OCI-LY3 (cell line): ENCODE results near the gene DYRK1A.

ENCODE experiments used
- H2AFZ ChIP-seq: fragments of 200-600, 300-600 bp; shearing (Covaris generic); 2 replicates; pipeline ENCODE4 v1.6.0; 2014; ENCODE audit warnings: antibody characterized with exemption, low read depth, low read length
- H3K27ac ChIP-seq: fragments of 200-600, 300-600 bp; sonication (generic); 2 replicates; pipeline ENCODE4 v1.5.1; 2014; ENCODE audit warnings: mild to moderate bottlenecking, low read length, moderate library complexity, mixed read lengths
- H3K27me3 ChIP-seq: fragments of 200-600, 300-600 bp; sonication (generic); 2 replicates; pipeline ENCODE4 v1.6.1; 2014; ENCODE audit warnings: low read depth, low read length, mixed read lengths
- H3K36me3 ChIP-seq: fragments of 200-600, 300-600 bp; sonication (generic); replicated peaks from 2 replicates; pipeline ENCODE3; 2014; ENCODE audit warnings: low read depth, low read length, mixed read lengths
- H3K4me1 ChIP-seq: fragments of 300-600, 200-600 bp; sonication (generic); 2 replicates; pipeline ENCODE4 v1.6.1; 2014; ENCODE audit warnings: low read length, mixed read lengths
- H3K4me2 ChIP-seq: fragments of 200-600, 300-600 bp; sonication (generic); 2 replicates; pipeline ENCODE4 v1.6.1; 2014; ENCODE audit warnings: low read length, mixed read lengths
- H3K4me3 ChIP-seq: fragments of 300-600, 200-600 bp; sonication (generic); 2 replicates; pipeline ENCODE4 v1.5.1; 2014; ENCODE audit warnings: antibody characterized with exemption, mild to moderate bottlenecking, low read length, moderate library complexity
- H3K79me2 ChIP-seq: fragments of 300-600, 200-600 bp; shearing (Covaris generic); 2 replicates; pipeline ENCODE4 v1.6.1; 2014; ENCODE audit warnings: mild to moderate bottlenecking, low read length, mixed read lengths
- H3K9ac ChIP-seq: fragments of 300-600, 200-600 bp; shearing (Covaris generic); 2 replicates; pipeline ENCODE4 v1.6.0; 2014; ENCODE audit warnings: mild to moderate bottlenecking, low read length, moderate library complexity
- H3K9me3 ChIP-seq: fragments of 200-600, 300-600 bp; shearing (Covaris generic); 2 replicates; pipeline ENCODE4 v1.6.1; 2014; ENCODE audit warnings: low read length, mixed read lengths; ENCODE audit not compliant: insufficient read depth
- H4K20me1 ChIP-seq: fragments of 200-600, 300-600 bp; sonication (generic); 2 replicates; pipeline ENCODE4 v1.6.1; 2016; ENCODE audit warnings: low read length, mixed read lengths; ENCODE audit not compliant: insufficient read depth
- CTCF ChIP-seq: fragments of 200-600, 300-600 bp; sonication (generic); IDR thresholded peaks from 2 replicates; pipeline ENCODE4 v1.5.1; 2014; ENCODE audit warnings: antibody characterized with exemption, low read length, low read depth
- EZH2phosphoT487 ChIP-seq: fragments of 200-600 bp; shearing (Covaris generic); IDR thresholded peaks from 2 replicates; pipeline ENCODE4 v1.6.1; 2018; ENCODE audit warnings: antibody characterized with exemption, mixed run types, low read depth

DYRK1A gene

GRCh38 chr21:37529649-37530048 is 163.1 kb downstream of the DYRK1A start:
- Histone ChIP-seq H3K27ac (no peak overlapping the region), H3K4me1 (peaks cover 15% of the 10 kb centered on the region), H3K27me3 (no peaks in the 10 kb centered on the region), H3K4me3 (no peak overlapping the region), H2AFZ (no peak overlapping the region), H3K79me2 (no peaks in the 10 kb centered on the region), H3K36me3 (no peaks in the 10 kb centered on the region), H3K9ac (no peak overlapping the region), H3K4me2 (no peak overlapping the region), H4K20me1 (no peaks in the 10 kb centered on the region), H3K9me3 (no peaks in the 10 kb centered on the region)
- no peak for TF ChIP-seq CTCF
- no peak for TF ChIP-seq EZH2phosphoT487

- Histone ChIP-seq H4K20me1 (no peaks in the 10 kb centered on the region), H3K4me1 (peaks cover 15% of the 10 kb centered on the region), H2AFZ (no peak overlapping the region), H3K9me3 (no peaks in the 10 kb centered on the region), H3K27me3 (no peaks in the 10 kb centered on the region), H3K36me3 (no peaks in the 10 kb centered on the region), H3K79me2 (no peaks in the 10 kb centered on the region), H3K4me2 (no peak overlapping the region), H3K4me3 (no peak overlapping the region), H3K9ac (no peak overlapping the region), H3K27ac (no peak overlapping the region)
- TF ChIP-seq EZH2phosphoT487 (no peak), CTCF (no peak)
Observed at GRCh38 chr21:37530901-37531351, 164.4 kb downstream of the DYRK1A start.

- Histone ChIP-seq H3K4me3 (no peak overlapping the region), H3K27me3 (no peaks in the 10 kb centered on the region), H3K9me3 (no peaks in the 10 kb centered on the region), H3K27ac (no peak overlapping the region), H3K4me1 (peaks cover 15% of the 10 kb centered on the region), H3K4me2 (no peak overlapping the region), H3K36me3 (no peaks in the 10 kb centered on the region), H3K9ac (no peak overlapping the region), H3K79me2 (no peaks in the 10 kb centered on the region), H2AFZ (no peak overlapping the region), H4K20me1 (no peaks in the 10 kb centered on the region)
- TF ChIP-seq CTCF (no peak), EZH2phosphoT487 (no peak)
Observed at GRCh38 chr21:37531431-37531932, 164.9 kb downstream of the DYRK1A start.

- TF ChIP-seq EZH2phosphoT487: no peak
- no peak for TF ChIP-seq CTCF
- peak overlapping the region; percentile 66 for H3K4me2 ChIP-seq
- peaks cover 15% of the 10 kb centered on the region for H3K4me1 ChIP-seq
- H3K9me3 ChIP-seq: no peaks in the 10 kb centered on the region
- H2AFZ ChIP-seq: peak overlapping the region; percentile 65; the same call in 1 of the 2 replicates
- H3K9ac ChIP-seq: no peak overlapping the region
- H3K27me3 ChIP-seq: no peaks in the 10 kb centered on the region
- H3K36me3 ChIP-seq: no peaks in the 10 kb centered on the region
- H3K79me2 ChIP-seq: no peaks in the 10 kb centered on the region
- no peaks in the 10 kb centered on the region for H4K20me1 ChIP-seq
- H3K4me3 ChIP-seq: peak overlapping the region; percentile 51
- H3K27ac ChIP-seq: no peak overlapping the region
Observed at GRCh38 chr21:37532868-37533780, 166.6 kb downstream of the DYRK1A start.
